ENCODE measurements around the gene PROSER2. TPM values are rescaled to one million over a fixed set of nuclear protein-coding genes. Genes with fewer than 3 reads are reported as not detected.

Gene PROSER2
- total RNA-seq, 1 donor from 2014 or later = 15.2 TPM

GRCh38 chr10:11797281-11797680, 25.9 kb upstream of the PROSER2 start:
- TF ChIP-seq CTCF (IDR thresholded peaks at IDR 0.05) = no peak
- Mint-ChIP-seq H3K27ac (ENCODE audit: unreplicated experiment) (no peak overlapping the region), H3K36me3 (ENCODE audit: low read depth) (no peaks in the 10 kb centered on the region), H3K27me3 (ENCODE audit: low read depth) (no peaks in the 10 kb centered on the region), H3K9me3 (ENCODE audit: low read depth) (no peaks in the 10 kb centered on the region), H3K4me3 (ENCODE audit: unreplicated experiment) (no peak overlapping the region), H3K4me1 (ENCODE audit: low read depth) (peaks cover 25% of the 10 kb centered on the region)
- no peak for DNase-seq (ENCODE audit: low spot score)

- peaks cover 25% of the 10 kb centered on the region for H3K4me1 Mint-ChIP-seq (ENCODE audit: low read depth)
- H3K9me3 Mint-ChIP-seq (ENCODE audit: low read depth) = no peaks in the 10 kb centered on the region
- H3K36me3 Mint-ChIP-seq (ENCODE audit: low read depth) = no peaks in the 10 kb centered on the region
- no peaks in the 10 kb centered on the region for H3K27me3 Mint-ChIP-seq (ENCODE audit: low read depth)
- H3K27ac Mint-ChIP-seq (ENCODE audit: unreplicated experiment) = no peak overlapping the region
- DNase-seq (ENCODE audit: low spot score) = no peak
- no peak overlapping the region for H3K4me3 Mint-ChIP-seq (ENCODE audit: unreplicated experiment)
- no peak for TF ChIP-seq CTCF (IDR thresholded peaks at IDR 0.05)
These were observed 25.1 kb upstream of the PROSER2 start for GRCh38 chr10:11797847-11798633.

DNA sequence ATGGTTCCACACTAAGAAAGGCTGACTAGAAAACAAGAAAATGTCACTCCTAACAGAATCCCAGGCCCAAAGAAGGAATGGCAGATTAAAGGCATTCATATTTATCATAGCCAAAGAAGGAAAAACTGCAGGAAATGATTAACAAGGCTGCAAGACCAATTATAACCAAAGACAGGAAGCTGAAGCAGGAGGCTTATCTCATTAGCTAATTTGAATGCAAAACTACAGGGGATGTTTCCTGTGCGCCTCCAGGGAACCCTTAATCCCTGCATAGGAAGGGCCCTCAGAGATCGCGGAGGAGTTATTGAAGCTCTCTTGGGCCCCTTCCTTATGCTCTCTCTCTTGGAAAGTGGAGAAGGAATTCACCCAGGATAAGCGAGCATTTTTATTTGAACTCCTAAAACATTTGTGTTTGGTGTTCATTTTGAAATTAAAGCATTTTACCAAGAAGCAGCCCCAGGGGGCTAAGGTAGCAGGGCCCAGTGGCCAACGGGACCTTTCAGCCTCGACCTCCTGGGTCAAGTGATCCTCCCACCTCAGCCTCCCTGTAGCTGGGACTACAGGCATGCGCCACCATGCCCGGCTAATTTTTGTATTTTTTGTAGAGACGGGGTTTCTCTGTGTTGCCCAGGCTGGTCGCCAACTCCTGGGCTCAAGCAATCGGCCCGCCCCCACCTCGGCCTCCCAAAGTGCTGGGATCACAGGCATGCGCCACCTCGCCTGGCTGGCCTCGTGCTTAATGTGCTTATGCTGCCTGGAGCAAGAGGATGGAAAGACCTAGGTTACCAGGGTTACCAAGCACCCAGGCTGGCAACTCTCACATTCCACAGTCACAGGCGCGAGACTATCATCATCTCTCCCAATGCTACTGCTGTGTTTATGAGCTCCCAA, 24.1 kb upstream of the PROSER2 start:
- Mint-ChIP-seq H3K9me3 (ENCODE audit: low read depth) (no peaks in the 10 kb centered on the region), H3K4me3 (ENCODE audit: unreplicated experiment) (no peak overlapping the region), H3K27me3 (ENCODE audit: low read depth) (no peaks in the 10 kb centered on the region), H3K27ac (ENCODE audit: unreplicated experiment) (no peak overlapping the region), H3K4me1 (ENCODE audit: low read depth) (peaks cover 14% of the 10 kb centered on the region), H3K36me3 (ENCODE audit: low read depth) (no peaks in the 10 kb centered on the region)
- no peak for DNase-seq (ENCODE audit: low spot score)
- no peak for TF ChIP-seq CTCF (IDR thresholded peaks at IDR 0.05)

- no peak for DNase-seq (ENCODE audit: low spot score)
- Mint-ChIP-seq H3K9me3 (ENCODE audit: low read depth) (no peaks in the 10 kb centered on the region), H3K27ac (ENCODE audit: unreplicated experiment) (no peak overlapping the region), H3K36me3 (ENCODE audit: low read depth) (no peaks in the 10 kb centered on the region), H3K4me3 (ENCODE audit: unreplicated experiment) (no peak overlapping the region), H3K27me3 (ENCODE audit: low read depth) (no peaks in the 10 kb centered on the region), H3K4me1 (ENCODE audit: low read depth) (peaks cover 12% of the 10 kb centered on the region)
- no peak for TF ChIP-seq CTCF (IDR thresholded peaks at IDR 0.05)
These were observed 23.4 kb upstream of the PROSER2 start for GRCh38 chr10:11799736-11800080.

GRCh38 chr10:11804336-11804735, 18.8 kb upstream of the PROSER2 start:
- H3K27ac Mint-ChIP-seq (ENCODE audit: unreplicated experiment) = no peak overlapping the region
- DNase-seq (ENCODE audit: low spot score) = no peak
- no peaks in the 10 kb centered on the region for H3K4me1 Mint-ChIP-seq (ENCODE audit: low read depth)
- peaks cover 2% of the 10 kb centered on the region for H3K27me3 Mint-ChIP-seq (ENCODE audit: low read depth)
- H3K36me3 Mint-ChIP-seq (ENCODE audit: low read depth) = no peaks in the 10 kb centered on the region
- no peak overlapping the region for H3K4me3 Mint-ChIP-seq (ENCODE audit: unreplicated experiment)
- no peak for TF ChIP-seq CTCF (IDR thresholded peaks at IDR 0.05)
- H3K9me3 Mint-ChIP-seq (ENCODE audit: low read depth) = no peaks in the 10 kb centered on the region
